HG02588 (cell line): ENCODE results near the gene STAG2.
"Not testable (repeated sequence)": the region's sequence is repeated elsewhere in the genome, so short reads cannot be mapped to it uniquely, and the experiment has no call there.

Experiments used
- ATAC-seq: cut with Tn5 transposase; IDR thresholded peaks from one replicate; pipeline ENCODE4 v1.9.1; 2021; ENCODE audit warnings: mild to moderate bottlenecking, moderate library complexity; ENCODE audit not compliant: unreplicated experiment

STAG2 gene

DNA sequence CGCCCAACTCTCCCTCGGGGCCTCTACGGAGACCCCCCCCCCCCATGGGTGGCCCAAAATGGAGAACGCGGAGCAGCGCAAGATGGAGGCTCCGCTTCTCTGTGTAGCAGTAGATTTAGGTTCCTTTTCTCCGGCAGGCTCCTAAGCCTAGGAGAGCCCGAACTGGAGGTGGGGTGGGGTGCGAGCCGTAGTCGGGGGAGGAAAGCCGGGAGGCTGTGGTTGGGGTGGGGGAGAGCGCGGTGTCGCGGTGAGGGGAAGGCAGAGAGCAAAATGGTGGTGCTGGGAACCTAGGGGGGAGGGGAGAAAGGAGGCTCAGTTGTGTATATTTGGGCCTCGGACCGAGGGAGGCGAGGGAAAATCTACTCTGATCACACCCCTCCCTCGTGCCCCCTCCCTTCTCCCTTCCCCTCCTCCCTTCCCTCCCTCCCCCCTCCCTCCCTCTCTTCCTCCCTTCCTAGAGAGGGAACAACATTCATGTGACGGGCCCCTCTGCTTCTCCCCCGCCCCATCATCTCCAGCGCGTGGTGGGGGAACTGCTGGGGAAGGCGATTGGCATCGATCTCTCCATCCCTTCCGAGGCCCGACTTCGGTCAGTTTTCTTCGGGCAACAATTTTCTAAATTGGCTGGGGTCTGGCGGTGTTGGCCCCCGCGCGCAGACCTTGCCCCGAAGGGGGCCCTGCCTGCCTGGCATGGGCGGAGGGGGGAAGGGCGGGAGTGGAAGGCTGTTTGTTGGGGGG is at the start of gene STAG2:
STAG2 (plus strand) TSS at position 439 of the 738 bp plus-strand sequence. CDS start 60,922 bp downstream, outside the sequence.
- no peak for ATAC-seq

DNA sequence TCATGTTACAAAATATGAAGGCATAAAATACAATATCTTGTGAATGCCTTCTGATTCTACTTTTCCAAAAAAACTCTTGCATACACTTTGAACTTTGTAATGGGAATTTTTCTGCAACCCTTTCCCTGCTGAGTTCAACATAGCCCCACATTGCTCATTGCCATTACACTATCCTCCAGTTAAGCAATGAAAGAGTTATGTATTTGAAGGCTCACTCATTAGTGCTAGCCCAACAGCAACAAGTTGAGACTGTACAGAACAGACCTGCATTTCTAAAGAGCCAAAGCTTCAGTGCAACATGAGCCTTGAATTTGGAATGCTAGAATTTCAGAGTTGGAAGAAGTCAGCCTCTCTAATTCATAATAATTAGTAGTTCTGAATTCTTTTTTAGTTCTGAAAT is 44.4 kb upstream of the STAG2 start:
- ATAC-seq, result no peak

DNA sequence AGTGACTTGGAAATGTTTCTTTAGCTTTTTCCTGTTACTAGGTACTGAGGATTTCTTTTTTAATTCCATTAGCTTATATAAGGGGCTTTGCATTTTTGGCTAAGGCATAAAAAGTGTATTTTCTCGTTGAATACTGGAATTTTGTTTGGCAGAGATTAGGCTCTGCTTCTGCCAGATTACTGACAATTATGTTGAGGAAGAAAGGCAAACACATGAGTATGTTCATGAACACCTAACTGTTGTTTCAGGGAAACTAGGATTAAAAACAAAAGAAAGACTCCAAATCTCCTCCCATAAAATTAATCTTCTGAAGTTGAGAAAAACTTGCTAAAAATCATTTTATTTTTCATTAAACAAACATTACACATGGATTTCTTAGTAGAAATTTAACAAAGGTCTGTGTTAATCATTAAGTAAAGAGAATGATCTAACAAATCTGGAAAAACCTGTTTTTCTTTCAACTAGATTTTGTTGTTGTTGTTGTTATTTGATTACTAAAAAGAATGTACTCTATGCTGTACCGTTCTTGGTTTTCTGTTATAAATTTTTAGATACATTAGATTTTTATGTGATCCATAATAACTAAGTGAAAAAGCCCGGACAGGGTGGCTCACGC is 43.3 kb upstream of the STAG2 start:
- no peak for ATAC-seq

DNA sequence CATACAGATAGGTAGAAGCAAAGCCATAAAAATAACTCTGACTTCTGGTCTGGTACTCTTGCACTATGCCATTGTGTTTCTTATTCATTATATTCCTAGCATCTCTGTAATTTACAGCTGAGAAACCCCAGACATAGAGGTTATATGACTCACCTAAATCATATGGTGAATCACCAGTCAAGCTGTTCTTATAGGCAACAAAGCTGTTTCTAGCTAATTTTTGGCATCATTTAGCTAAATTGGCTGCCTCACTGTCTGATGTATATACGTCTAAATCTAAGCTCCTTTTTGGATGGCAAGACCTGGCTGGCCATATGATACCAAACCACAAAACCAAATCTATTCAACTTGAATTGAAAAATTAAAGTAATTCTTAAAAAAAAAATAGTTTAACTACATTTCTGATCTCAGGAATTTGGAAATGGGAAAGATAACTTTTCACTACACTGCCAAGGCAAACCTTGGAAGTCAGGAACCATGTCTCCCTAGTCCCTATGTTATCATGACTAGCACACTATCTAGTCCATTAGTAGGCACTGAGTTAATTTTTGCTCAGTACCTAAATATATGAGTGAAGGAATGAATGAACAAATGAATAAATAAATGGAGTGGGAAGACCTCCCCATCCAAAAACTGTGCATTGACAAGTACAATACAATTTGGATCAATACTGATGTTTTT is 41.3 kb upstream of the STAG2 start:
- no peak for ATAC-seq

DNA sequence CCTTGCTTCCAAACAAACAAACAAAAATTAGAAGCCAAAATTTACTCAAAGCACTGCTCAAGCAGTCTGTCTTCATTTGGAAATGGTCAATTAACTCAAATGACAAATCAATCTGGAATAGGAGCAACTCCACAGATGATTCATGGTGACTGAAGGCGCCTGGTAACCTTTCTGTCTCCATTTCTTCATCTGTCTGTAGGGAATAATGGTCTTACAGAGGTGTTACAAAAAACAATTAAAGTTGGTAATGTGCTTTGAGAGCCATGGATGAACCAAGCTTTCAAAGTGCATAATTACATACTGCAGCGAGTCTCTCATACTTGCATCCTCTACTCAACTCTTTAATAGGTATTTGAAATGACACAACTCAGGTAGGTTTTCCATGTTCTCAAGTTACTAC is 38.3 kb upstream of the STAG2 start:
- ATAC-seq, result no peak

DNA sequence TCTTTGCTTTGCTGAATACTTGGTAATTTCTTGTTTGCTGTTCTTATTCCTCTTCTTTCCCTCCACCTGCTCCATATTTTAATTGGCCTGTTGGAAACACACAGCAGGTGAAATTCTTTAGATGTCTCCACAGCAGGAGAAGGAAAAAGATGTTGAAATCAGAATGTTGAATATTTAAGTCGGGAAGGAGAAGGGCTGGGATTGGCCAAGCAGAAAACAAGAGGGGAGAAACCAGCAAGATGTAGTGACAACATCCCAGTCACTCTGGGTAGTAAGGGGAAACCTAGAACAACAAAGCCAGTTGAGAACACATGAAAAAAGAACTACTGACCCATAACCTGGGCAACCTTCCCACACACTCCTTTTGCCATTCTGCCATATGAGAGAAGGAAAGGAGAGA is 37.3 kb upstream of the STAG2 start:
- ATAC-seq, result no peak

DNA sequence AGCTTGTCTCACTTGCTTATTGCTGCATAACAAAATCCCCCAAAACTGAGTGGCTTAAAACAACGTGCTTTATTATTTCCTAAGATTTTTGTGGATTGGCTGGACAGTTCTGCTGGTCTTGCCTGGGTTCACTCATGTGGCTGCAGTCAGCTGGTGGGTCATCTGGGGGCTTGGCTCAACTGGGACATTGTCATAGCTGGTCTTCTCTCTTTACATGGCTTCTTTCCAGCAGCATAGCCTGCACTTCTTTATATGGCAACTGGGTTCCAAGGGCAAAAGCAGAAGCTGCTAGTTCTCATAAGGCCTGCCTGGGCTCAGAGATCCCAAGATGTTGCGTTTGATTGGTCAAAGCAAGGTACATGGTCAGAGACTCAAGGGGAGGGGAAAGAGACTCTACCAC is 33.7 kb upstream of the STAG2 start:
- ATAC-seq, result no peak

DNA sequence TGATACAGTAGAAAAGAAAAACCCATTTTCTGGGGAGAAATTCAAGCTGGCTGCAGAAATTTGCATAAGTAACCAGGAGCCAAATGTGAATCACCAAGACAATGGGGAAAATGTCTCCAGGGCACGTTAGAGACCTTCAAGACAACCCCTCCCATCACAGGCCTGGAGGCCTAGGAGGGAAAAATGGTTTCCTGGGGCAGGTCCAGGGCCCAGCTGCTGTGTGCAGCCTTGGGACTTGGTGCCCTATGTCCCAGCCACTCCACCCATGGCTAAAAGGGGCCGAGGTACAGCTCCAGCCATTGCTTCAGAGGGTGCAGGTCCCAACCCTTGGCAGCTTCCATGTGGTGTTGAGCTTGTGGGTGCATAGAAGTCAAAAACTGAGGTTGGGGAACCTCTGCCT is 29.5 kb upstream of the STAG2 start:
- not testable (repeated sequence) for ATAC-seq

DNA sequence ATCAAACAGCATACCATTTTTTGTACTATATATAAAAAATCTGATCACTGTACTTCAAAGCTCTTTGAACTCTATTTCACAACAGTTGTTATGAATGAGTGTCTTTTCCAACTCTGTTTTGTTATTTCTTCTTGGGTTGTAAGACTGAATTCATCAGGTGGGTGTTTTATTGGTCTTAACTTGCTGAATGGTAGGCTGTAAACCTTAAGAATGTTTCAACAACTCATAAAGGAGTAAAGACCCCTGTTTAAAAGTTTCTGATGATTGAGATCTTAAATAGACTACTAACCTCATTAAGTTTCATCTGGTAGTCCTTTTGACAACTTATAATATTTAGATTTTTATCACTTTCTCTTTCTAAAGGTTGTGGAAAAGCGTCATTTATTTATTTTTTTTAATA is 18.4 kb upstream of the STAG2 start:
- ATAC-seq, result no peak

DNA sequence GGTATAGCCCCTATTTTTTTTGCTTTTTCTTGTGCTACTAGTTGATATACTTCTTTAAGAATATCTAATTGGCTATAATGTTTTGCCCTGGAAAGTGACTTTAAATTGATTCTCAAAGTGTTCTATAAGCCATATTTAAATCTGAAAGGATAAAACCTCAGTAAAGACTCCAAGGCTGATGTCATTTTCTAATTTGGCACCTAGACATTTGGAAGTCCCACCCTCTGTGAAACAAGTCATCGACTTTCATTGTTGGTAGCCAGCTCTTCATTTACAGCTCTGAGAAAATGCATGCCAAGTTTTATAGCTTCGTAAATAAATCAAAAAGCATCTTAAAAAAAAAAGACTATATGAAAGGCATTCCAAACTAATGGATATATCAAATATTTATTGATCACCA is 18.0 kb upstream of the STAG2 start:
- ATAC-seq, result no peak

DNA sequence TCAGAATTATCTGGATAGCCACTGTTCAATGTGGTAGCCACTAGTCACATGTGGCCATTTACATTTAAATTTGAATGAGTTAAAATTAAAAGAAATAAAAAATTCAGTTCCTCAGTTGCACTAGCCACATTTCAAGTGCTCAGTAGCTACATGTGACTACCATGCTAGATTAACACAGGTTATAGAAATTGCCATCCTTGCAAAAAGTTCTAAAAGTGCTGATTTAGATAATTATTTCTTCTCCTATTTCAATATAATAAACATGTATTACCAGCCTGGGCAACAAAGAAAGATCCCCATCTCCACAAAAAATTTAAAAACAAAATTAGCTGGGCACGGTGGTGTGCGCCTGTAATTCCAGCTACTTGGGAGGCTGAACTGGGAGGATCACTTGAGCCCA is 11.7 kb upstream of the STAG2 start:
- ATAC-seq, result no peak

DNA sequence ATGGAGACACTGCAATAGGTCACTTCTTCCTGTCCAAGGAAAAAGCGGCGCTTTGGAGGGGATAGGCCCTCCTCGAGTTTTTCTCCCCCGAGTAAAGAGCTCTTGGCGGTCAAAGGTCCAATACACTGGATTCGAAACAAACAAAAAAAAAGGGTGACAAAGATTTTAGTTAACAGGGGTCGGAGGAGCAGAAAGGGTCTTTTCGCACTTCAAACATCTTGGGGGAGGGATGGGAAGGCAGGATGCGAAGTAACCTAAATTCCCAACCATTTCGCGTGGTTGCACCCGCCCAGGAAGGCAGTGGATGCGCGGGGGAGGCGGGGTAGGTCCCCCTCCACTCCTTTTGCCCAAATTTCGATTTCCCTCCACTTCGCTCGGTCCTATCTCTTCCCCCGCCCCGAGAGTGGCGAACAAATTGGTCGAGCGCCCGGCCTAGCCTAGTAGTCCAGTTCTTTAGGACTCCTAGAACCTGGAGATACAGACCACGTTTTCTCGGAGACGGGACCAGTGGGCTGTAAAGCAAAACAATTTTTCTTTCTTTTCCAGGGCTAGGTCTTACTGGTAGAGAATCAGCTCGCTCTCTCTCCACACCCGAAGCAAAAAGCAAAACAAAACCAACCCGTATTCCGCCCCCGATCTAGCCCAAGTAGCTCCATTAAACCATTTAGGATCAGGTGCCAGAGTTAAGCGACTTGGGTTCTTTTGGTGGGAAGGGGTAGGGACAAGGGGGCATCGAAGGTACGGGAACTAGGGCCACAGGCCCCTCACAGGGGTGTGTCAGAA is 2.0 kb upstream of the STAG2 start:
- ATAC-seq, result no peak

DNA sequence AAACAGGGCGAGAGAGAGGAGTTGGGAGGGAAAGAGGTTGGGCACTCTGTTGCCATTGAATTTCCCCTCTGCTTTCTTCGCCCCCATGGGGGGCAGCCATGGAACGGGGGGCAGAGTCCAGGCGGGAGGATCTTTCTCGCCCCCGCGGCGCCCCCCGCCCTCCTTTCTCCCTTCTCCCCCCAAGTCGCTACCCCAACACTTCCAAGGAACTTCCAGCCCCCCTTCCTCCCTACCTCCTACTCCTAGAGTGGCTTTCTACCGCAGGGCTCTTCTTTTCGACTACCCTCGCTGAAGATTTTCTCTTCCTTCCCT is 594 bp upstream of the STAG2 start:
- ATAC-seq, result no peak

DNA sequence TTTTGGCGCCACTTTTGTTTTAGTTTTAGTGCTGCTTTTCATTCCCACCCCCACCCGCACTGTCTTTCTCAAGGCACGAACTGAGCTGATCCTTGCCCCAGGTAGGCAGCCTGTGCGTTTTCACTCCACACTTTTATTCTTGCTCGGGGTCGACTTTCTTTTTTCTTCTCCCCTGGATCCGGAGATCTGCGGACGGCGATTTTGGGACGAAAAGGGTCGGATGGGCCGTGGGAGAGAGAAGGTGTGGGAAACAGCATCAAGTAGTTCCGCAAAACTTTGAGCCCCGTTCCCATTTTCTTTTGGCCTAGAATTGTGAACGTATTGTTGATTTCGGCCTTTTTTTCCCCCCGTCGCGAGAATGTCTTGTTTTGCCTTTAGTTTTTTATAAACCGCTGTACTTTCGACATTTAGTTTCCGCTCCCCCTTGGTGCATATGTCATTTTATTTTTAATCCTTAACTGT is 531 bp downstream of the STAG2 start:
- ATAC-seq, result no peak

DNA sequence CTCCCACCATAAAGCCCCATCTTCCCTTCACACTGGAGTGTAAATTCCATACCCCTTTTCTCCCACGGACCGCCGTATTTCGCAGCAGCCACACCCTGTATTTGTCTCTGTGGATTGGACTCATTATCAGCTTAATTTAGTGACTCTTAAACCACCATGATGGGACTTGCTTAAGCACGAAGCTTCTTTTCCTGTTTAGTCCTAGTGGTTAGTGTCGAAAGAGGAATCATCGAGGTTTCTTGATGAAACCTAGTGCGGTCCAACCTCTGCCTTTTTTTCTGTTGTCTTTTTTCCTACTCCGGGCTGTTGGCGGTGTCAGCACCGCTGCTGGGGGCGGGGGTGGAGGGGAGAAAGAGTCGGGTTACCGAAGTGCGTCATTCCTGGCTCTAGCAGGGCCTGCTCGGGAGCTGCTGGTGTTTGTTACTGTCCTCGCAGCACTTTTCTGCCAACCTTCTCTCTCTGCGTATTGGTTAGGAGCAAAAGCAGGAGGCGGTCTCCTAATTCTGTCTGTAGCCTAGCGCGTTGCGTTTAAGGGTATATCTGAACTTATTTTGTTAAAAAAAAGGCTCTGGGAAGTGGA is 1.4 kb downstream of the STAG2 start:
- peak; percentile 64 for ATAC-seq

DNA sequence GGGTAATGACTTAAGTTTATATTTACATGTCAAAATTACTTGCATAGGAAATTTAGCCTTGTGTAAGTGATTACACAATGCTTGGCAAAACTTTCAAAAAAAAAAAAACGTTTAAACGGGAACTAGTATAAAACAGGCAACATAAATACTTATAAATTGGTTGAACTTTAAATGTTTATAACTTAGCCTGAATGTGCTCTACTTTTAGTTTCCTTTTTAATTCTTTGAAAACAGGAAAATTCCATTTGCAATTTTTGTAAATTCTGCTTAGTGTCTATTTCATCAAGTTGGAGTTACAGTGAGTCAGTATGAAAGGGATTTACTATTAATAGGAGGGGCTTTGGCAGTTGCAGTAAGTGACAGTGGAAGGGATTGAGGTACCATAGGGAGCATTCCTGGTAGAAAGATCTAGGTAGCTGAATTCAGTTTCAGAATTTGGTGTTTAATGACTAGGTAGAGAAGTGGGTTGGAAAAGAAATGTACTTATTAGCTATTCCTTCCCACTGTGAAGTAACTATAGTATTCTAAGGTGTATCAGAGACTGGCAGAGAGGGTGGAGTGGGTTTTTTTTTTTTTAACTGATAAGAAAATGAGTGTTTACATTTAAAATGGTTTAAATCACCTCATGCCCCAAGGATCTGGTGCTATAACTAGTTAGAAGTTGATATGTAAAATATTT is 2.8 kb downstream of the STAG2 start:
- no peak for ATAC-seq

DNA sequence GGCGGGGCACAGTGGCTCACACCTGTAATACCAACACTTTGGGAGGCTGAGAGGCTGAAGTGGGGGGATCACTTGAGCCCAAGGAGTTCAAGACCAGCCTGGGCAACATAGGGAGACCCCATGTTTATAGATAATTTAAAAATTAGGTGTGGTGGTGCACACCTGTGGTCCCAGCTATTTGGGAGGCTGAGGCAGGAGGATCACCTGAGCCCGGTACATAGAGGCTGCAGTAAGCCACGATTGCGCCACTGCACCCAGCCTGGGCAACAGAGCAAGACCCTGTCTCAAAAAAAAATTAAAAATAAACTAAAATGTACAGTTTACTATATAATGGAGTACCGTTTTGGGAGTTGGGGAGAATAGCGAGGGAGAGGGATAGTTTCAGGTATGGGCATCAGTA is 4.2 kb downstream of the STAG2 start:
- no peak for ATAC-seq

DNA sequence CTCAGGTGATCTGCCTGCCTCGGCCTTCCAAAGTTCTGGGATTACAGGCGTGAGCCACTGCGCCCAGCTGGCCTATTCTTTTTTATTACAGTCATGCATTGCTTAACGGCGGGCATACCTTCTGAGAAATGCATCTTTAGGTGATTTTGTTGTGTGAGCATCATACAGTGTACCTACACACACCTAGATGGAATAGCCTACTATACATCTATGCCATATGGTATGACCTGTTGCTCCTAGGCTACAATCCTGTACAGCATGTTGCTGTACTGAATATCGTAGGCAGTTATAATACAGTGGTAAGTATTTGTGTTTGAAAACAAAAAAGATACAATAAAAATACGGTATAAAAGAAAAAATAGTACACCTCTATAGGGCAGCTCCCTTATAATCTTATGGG is 6.0 kb downstream of the STAG2 start:
- ATAC-seq, result no peak

DNA sequence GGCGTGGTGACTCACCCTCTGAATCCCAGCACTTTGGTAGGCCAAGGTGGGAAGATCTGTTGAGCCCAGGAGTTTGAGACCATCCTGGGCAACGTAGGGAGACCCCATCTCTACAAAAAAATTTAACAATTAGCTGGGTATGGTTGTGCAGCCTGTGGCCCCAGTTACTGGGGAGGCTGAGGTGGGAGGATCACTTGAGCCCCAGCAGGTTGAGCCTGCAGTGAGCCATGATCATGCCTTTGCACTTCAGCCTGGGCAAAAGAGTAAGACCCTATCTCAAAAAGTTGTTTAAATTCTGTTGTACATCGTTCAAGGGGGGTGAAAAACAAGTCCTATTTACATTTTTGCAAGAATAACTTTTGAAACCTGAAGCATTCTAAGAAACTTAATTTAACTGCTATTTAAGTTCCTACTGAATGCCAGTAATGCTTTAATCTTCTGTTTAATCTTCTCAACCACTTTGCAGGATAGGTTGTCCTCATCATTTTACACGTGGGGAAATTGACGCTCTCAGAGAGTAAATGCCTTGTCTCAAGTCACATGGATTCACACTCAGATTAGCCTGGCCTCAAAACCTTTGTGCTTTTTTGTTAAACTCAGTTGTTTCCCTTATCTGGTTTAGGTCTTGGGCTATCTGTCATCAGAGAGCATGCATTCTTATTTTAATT is 7.0 kb downstream of the STAG2 start:
- ATAC-seq, result no peak

DNA sequence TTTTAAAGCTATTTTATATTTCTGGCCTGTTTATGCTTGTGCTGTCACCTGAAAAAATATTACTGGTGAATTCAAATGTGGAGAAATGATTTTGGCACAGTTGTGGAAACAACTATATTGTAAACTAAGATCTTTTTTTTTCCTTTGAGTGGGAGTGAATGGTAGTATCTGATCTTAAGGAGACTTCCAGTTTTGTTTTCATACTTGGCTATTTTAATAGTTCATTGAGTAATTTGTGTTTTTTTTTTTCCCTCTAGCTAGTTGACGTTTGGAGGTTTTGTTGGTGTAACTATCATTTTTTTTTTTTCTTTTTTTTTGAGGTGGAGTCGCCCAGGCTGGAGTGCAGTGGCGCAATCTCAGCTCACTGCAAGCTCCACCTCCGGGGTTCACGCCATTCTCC is 10.5 kb downstream of the STAG2 start:
- ATAC-seq, result no peak
